ENCODE results near the gene MAGI2.

DNA sequence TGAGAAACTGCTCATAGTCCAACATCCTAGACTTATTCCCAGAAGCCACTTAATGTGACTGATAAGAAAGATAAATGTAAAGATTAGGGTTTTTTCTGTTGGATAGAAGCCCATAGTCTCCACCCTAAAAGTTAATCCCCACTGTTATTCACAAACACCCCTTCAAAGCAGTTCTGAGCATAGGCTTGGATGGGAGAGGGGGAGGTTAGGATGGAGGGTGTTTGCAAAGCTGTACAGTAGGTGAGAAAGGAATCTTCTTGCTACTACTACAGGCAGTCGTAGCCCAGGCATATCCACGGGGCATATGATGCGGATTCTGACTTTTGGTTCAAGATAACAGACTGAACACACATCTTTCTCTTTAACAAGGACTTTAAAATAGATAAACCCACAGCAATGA lies 1119.0 kb downstream of the MAGI2 start:
- TF ChIP-seq CTCF (IDR thresholded peaks at IDR 0.05; ENCODE audit: low read depth, low read length, missing input control): no peak
- no peak for TF ChIP-seq TAF1 (conservative IDR thresholded peaks at IDR 0.05)
- no peak for TF ChIP-seq GABPA (IDR thresholded peaks at IDR 0.05 in 1 of 2, conservative IDR thresholded peaks at IDR 0.05 in 1 of 2)
- TF ChIP-seq FOXA1 (IDR thresholded peaks at IDR 0.05): no peak
- TF ChIP-seq, protein P1, sequence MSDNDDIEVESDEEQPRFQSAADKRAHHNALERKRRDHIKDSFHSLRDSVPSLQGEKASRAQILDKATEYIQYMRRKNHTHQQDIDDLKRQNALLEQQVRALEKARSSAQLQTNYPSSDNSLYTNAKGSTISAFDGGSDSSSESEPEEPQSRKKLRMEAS (IDR thresholded peaks at IDR 0.05): no peak
- no peak for TF ChIP-seq YY1 (IDR thresholded peaks at IDR 0.05)
- TF ChIP-seq, protein P2, sequence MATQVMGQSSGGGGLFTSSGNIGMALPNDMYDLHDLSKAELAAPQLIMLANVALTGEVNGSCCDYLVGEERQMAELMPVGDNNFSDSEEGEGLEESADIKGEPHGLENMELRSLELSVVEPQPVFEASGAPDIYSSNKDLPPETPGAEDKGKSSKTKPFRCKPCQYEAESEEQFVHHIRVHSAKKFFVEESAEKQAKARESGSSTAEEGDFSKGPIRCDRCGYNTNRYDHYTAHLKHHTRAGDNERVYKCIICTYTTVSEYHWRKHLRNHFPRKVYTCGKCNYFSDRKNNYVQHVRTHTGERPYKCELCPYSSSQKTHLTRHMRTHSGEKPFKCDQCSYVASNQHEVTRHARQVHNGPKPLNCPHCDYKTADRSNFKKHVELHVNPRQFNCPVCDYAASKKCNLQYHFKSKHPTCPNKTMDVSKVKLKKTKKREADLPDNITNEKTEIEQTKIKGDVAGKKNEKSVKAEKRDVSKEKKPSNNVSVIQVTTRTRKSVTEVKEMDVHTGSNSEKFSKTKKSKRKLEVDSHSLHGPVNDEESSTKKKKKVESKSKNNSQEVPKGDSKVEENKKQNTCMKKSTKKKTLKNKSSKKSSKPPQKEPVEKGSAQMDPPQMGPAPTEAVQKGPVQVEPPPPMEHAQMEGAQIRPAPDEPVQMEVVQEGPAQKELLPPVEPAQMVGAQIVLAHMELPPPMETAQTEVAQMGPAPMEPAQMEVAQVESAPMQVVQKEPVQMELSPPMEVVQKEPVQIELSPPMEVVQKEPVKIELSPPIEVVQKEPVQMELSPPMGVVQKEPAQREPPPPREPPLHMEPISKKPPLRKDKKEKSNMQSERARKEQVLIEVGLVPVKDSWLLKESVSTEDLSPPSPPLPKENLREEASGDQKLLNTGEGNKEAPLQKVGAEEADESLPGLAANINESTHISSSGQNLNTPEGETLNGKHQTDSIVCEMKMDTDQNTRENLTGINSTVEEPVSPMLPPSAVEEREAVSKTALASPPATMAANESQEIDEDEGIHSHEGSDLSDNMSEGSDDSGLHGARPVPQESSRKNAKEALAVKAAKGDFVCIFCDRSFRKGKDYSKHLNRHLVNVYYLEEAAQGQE (IDR thresholded peaks at IDR 0.05): no peak
- TF ChIP-seq JUND (IDR thresholded peaks at IDR 0.05): no peak
- TF ChIP-seq SP1 (IDR thresholded peaks at IDR 0.05): no peak
- no peak for TF ChIP-seq RAD21 (IDR thresholded peaks at IDR 0.05)
- TF ChIP-seq EGR1 (IDR thresholded peaks at IDR 0.05; ENCODE audit: low read depth in 2 of 2): no peak

Measured in liver (tissue), 3 donors.